ENCODE results near the gene SLAMF7. TPM values are rescaled to one million over a fixed set of nuclear protein-coding genes. Genes with fewer than 3 reads are reported as not detected.

The SLAMF7 gene
- total RNA-seq, 1 experiment from 2014 or later = 2.6 TPM

- CTCF ChIA-PET = no interaction called here
- H3K36me3 Mint-ChIP-seq (ENCODE audit: insufficient read depth, unreplicated experiment) = peaks cover 8% of the 10 kb centered on the region
- no peak for TF ChIP-seq CTCF (IDR thresholded peaks at IDR 0.05; ENCODE audit: unreplicated experiment)
- no peak for DNase-seq
- no TSS peak for BruUV-seq (replicated peaks)
- peaks cover 15% of the 10 kb centered on the region for H3K4me1 Mint-ChIP-seq (ENCODE audit: low read depth, unreplicated experiment)
- no peaks in the 10 kb centered on the region for H3K9me3 Mint-ChIP-seq (ENCODE audit: low read depth, unreplicated experiment)
- no peak overlapping the region for H3K27ac Mint-ChIP-seq (ENCODE audit: unreplicated experiment)
- intact Hi-C loops (cut with micrococcal nuclease; ENCODE audit: unreplicated experiment) = no loop called here
- H3K4me3 Mint-ChIP-seq (ENCODE audit: low read depth, unreplicated experiment) = no peak overlapping the region
- peaks cover 33% of the 10 kb centered on the region for H3K27me3 Mint-ChIP-seq (ENCODE audit: unreplicated experiment)
These were observed 13.9 kb downstream of the SLAMF7 start for GRCh38 chr1:160752924-160753323.

GRCh38 chr1:160753594-160753993 is 14.5 kb downstream of the SLAMF7 start:
- BruUV-seq (replicated peaks) = no TSS peak
- CTCF ChIA-PET = no interaction called here
- peaks cover 5% of the 10 kb centered on the region for H3K36me3 Mint-ChIP-seq (ENCODE audit: insufficient read depth, unreplicated experiment)

GRCh38 chr1:160755461-160755860 is 16.4 kb downstream of the SLAMF7 start:
- no TSS peak for BruUV-seq (replicated peaks)
- no peak for TF ChIP-seq CTCF (IDR thresholded peaks at IDR 0.05; ENCODE audit: unreplicated experiment)
- no peak overlapping the region for H3K27ac Mint-ChIP-seq (ENCODE audit: unreplicated experiment)
- H3K9me3 Mint-ChIP-seq (ENCODE audit: low read depth, unreplicated experiment) = no peaks in the 10 kb centered on the region
- no peaks in the 10 kb centered on the region for H3K4me1 Mint-ChIP-seq (ENCODE audit: low read depth, unreplicated experiment)
- intact Hi-C loops (cut with micrococcal nuclease; ENCODE audit: unreplicated experiment) = no loop called here
- CTCF ChIA-PET = no interaction called here
- H3K36me3 Mint-ChIP-seq (ENCODE audit: insufficient read depth, unreplicated experiment) = no peaks in the 10 kb centered on the region
- no peak for DNase-seq
- peaks cover 28% of the 10 kb centered on the region for H3K27me3 Mint-ChIP-seq (ENCODE audit: unreplicated experiment)
- no peak overlapping the region for H3K4me3 Mint-ChIP-seq (ENCODE audit: low read depth, unreplicated experiment)

More at GRCh38 chr1:160753594-160753993, 14.5 kb downstream of the SLAMF7 start:
- Mint-ChIP-seq H3K27me3 (ENCODE audit: unreplicated experiment) (peaks cover 33% of the 10 kb centered on the region), H3K9me3 (ENCODE audit: low read depth, unreplicated experiment) (no peaks in the 10 kb centered on the region), H3K27ac (ENCODE audit: unreplicated experiment) (no peak overlapping the region), H3K4me3 (ENCODE audit: low read depth, unreplicated experiment) (no peak overlapping the region), H3K4me1 (ENCODE audit: low read depth, unreplicated experiment) (peaks cover 8% of the 10 kb centered on the region)
- DNase-seq = no peak
- intact Hi-C loops (cut with micrococcal nuclease; ENCODE audit: unreplicated experiment) = no loop called here
- TF ChIP-seq CTCF (IDR thresholded peaks at IDR 0.05; ENCODE audit: unreplicated experiment) = no peak

GRCh38 chr1:160755911-160756848 is 17.1 kb downstream of the SLAMF7 start:
- TF ChIP-seq CTCF (IDR thresholded peaks at IDR 0.05; ENCODE audit: unreplicated experiment) = no peak
- H3K27ac Mint-ChIP-seq (ENCODE audit: unreplicated experiment) = no peak overlapping the region
- H3K4me1 Mint-ChIP-seq (ENCODE audit: low read depth, unreplicated experiment) = no peaks in the 10 kb centered on the region
- intact Hi-C loops (cut with micrococcal nuclease; ENCODE audit: unreplicated experiment) = no loop called here
- no peak for DNase-seq
- peaks cover 21% of the 10 kb centered on the region for H3K27me3 Mint-ChIP-seq (ENCODE audit: unreplicated experiment)
- no peak overlapping the region for H3K4me3 Mint-ChIP-seq (ENCODE audit: low read depth, unreplicated experiment)
- CTCF ChIA-PET = no interaction called here
- H3K9me3 Mint-ChIP-seq (ENCODE audit: low read depth, unreplicated experiment) = peaks cover under 1% of the 10 kb centered on the region
- H3K36me3 Mint-ChIP-seq (ENCODE audit: insufficient read depth, unreplicated experiment) = no peaks in the 10 kb centered on the region
- BruUV-seq (replicated peaks) = no TSS peak
